Right lobe of liver (tissue), 4 donors: ENCODE measurements around the gene TEN1.
A peak's percentile ranks its signal among the peaks of the same experiment; 100 is the strongest.

Experiments
- CTCF ChIP-seq, 4 donors: fragments of 200-600 bp in 3 of 4; fragments of 450-650 bp in 1 of 4; IDR thresholded peaks; one replicate each; pipeline versions ENCODE4 v1.5.1 to v1.8.0; 2016 to 2022; ENCODE audit warnings: antibody characterized with exemption in 4 of 4, mild to moderate bottlenecking in 2 of 4
- POLR2A ChIP-seq: fragments of 450-650 bp; IDR thresholded peaks from one replicate; pipeline ENCODE4 v1.6.1; 2017; ENCODE audit warnings: antibody characterized with exemption, mild to moderate bottlenecking
- donor health status: DM: no; HTN: no; CAD: no.
- donor health status: DM: no; HTN: no; CAD: no.
- donor health status: DM: no; HTN: yes; CAD: no.

- TF ChIP-seq CTCF (IDR thresholded peaks at IDR 0.05) (peak in 1 of 4 donors; percentile 27), POLR2A (peak; percentile 83)
Observed at GRCh38 chr17:75940727-75941441, 38.2 kb upstream of the TEN1 start, which contains the start of gene FBF1.
